ENCODE data around the gene KRI1. TPM values are rescaled to one million over a fixed set of nuclear protein-coding genes. Genes with fewer than 3 reads are reported as not detected.

The KRI1 gene
- total RNA-seq, 4 donors from 2014 or later = 22.9 to 27.9 (median 23.3) TPM

DNA sequence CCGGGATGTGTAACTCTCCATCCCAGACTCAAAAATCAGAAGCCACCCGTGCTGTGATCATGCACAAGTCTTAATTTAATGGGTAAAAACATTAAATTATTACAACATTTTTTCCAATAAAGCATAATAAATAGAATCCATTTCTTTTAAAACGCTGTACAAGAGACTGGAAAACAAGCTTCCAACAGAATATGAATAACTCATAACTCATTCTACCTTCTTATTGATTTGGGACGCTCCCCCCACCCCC, 523 bp upstream of the KRI1 start:
- no peaks in the 10 kb centered on the region for H3K9me3 ChIP-seq
- whole genome bisulfite sequencing, 2 donors = 3 to 4% methylated on average over 4 of the region's 4 CpGs
- DNase-seq (ENCODE audit: low spot score in 2 of 2) = no peak
- TF ChIP-seq, protein P1, sequence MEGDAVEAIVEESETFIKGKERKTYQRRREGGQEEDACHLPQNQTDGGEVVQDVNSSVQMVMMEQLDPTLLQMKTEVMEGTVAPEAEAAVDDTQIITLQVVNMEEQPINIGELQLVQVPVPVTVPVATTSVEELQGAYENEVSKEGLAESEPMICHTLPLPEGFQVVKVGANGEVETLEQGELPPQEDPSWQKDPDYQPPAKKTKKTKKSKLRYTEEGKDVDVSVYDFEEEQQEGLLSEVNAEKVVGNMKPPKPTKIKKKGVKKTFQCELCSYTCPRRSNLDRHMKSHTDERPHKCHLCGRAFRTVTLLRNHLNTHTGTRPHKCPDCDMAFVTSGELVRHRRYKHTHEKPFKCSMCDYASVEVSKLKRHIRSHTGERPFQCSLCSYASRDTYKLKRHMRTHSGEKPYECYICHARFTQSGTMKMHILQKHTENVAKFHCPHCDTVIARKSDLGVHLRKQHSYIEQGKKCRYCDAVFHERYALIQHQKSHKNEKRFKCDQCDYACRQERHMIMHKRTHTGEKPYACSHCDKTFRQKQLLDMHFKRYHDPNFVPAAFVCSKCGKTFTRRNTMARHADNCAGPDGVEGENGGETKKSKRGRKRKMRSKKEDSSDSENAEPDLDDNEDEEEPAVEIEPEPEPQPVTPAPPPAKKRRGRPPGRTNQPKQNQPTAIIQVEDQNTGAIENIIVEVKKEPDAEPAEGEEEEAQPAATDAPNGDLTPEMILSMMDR (IDR thresholded peaks at IDR 0.05) = no peak
- TF ChIP-seq POLR2A (IDR thresholded peaks at IDR 0.05) = no peak
- TF ChIP-seq EP300 (IDR thresholded peaks at IDR 0.05) = no peak
- peaks cover 0 to 43% (median 34%) of the 10 kb centered on the region in 4 donors for H3K4me1 ChIP-seq
- no peaks in the 10 kb centered on the region for H3K27me3 ChIP-seq
- H3K36me3 ChIP-seq = peaks cover 0 to 22% (median 4%) of the 10 kb centered on the region in 3 donors
- H3K4me3 ChIP-seq = peak overlapping the region; percentile 2 to 100 (median 92)
- H3K27ac ChIP-seq = peak overlapping the region; percentile 90 to 96 (median 92)

DNA sequence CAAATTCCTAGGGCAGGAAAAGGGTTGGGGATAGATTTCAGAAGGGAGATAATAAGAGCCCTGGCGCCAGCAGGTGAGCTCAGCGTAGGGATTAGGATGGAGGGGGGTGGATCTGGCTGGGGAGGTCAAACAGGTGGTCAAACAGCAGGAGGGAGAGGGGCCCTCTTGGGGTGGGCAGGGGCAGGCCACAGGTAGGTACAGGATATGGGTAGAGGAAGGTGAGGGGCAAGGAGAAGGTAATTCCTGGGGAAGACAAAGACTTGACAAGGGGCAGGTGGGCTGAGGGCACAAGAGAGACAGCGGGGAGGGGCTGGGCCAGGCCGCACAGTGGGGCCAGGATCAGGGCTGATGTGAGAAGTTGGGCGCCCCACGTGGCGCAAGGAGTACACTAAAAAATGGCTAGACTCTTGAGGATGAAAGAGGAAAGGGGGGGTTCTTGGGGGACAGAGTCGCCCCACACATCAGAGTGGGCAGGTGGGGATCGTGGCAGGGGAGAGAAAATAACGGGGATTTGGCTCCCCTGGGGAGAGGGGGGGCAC, 713 bp downstream of the KRI1 start:
- WGBS, 2 donors = 10 to 12% methylated on average over 10 of the region's 10 CpGs
- H3K36me3 ChIP-seq = peaks cover 0 to 35% (median 9%) of the 10 kb centered on the region in 3 donors
- peaks cover 0 to 43% (median 34%) of the 10 kb centered on the region in 4 donors for H3K4me1 ChIP-seq
- no peaks in the 10 kb centered on the region for H3K27me3 ChIP-seq
- H3K9me3 ChIP-seq = no peaks in the 10 kb centered on the region
- peak overlapping the region; percentile 82 to 100 (median 92) for H3K4me3 ChIP-seq
- TF ChIP-seq, protein P1 (IDR thresholded peaks at IDR 0.05) = peak in 1 of 5 experiments; percentile 28
- no peak for TF ChIP-seq POLR2A (IDR thresholded peaks at IDR 0.05)
- peak in 1 of 2 donors; percentile 40 for DNase-seq (ENCODE audit: low spot score in 2 of 2)
- H3K27ac ChIP-seq = peak overlapping the region; percentile 91 to 96 (median 92)

DNA sequence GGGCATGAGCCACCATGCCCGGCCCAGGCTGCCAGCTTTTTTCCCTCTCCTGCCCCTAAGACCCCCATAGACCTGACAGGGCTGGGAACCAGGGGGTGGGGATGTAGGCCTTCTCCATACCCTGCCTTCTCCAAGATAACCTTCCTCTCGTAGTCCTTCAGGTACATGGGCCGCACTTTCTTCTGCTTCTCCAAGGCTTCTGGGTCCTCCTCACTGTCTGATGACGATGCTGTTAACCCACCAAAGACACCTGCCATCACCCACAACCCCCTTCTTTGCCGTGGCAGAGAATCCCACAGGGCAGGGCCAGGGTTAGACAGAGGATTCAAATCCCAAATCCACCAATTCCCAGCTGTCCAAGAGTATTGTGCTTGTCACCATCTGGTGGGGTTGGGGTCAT, 3.2 kb downstream of the KRI1 start:
- H3K9me3 ChIP-seq = no peaks in the 10 kb centered on the region
- 85 to 86% methylated on average over 5 of the region's 5 CpGs for WGBS, 2 donors
- H3K27ac ChIP-seq = no peak overlapping the region
- H3K4me3 ChIP-seq = no peak overlapping the region
- DNase-seq (ENCODE audit: low spot score in 2 of 2) = no peak
- TF ChIP-seq, protein P1 (IDR thresholded peaks at IDR 0.05) = no peak
- TF ChIP-seq EP300 (IDR thresholded peaks at IDR 0.05) = no peak
- peaks cover 0 to 60% (median 21%) of the 10 kb centered on the region in 3 donors for H3K36me3 ChIP-seq
- H3K4me1 ChIP-seq = peaks cover 0 to 27% (median 20%) of the 10 kb centered on the region in 4 donors
- no peaks in the 10 kb centered on the region for H3K27me3 ChIP-seq

DNA sequence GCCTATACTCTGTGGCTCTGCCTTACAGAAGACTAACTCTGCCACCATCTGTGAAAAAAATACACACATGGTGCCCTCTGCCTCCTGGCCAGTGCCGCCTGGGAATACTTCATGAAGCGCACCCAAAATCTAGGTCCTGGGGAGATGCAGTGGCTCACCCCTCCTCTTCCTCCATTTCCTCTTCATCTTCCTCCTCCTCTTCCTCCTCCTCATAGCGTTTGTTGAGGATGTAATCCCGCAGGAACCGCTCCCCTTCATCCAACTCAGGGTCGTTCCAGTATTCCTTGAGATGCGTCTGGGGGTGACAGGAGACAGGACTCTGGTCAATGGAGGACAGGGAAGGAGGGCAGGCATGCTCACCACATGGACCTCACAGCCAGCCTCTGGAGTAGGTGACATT, 5.7 kb downstream of the KRI1 start:
- Histone ChIP-seq H3K4me3 (no peak overlapping the region), H3K4me1 (peaks cover 0 to 8% (median 5%) of the 10 kb centered on the region in 4 donors), H3K9me3 (no peaks in the 10 kb centered on the region), H3K27ac (no peak overlapping the region), H3K27me3 (no peaks in the 10 kb centered on the region), H3K36me3 (peaks cover 0 to 84% (median 30%) of the 10 kb centered on the region in 3 donors)
- no peak for TF ChIP-seq POLR2A (IDR thresholded peaks at IDR 0.05)
- no peak for TF ChIP-seq EP300 (IDR thresholded peaks at IDR 0.05)
- TF ChIP-seq, protein P1 (IDR thresholded peaks at IDR 0.05) = no peak
- DNase-seq (ENCODE audit: low spot score in 2 of 2) = no peak
- 89% methylated on average over 7 of the region's 7 CpGs for WGBS, 2 donors

DNA sequence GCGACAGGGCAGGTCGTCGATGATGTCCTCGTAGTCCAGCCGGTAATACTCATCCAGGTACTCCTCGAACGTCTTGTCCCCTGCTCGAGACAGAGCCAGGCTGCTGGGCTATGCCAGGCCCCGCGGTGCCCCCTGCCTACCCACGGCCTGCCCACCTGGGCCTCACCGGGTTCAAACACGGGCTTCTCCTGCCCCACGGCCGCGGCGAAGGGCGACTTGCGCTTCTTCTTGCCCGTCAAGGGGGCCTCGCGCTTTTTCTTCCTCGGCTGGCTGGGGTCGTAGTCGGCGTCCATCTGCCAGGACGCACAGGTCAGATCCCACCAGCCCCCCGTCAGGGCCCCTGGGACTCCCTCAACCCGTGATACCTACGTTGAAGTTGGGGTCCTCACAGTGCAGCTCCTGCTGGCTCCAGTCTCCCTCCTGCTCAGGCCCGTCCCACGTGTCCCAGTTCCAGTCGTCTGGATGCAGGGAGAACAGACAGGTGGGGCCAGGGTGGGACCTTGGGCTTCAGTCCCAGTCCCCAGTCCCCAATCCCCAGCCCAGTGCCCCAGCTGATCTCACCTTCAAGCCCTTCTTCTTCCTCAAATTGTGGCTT, 8.1 kb downstream of the KRI1 start:
- Histone ChIP-seq H3K27me3 (no peaks in the 10 kb centered on the region), H3K4me1 (peaks cover 0 to 5% (median 0%) of the 10 kb centered on the region in 4 donors), H3K36me3 (peaks cover 0 to 100% (median 34%) of the 10 kb centered on the region in 3 donors), H3K9me3 (no peaks in the 10 kb centered on the region), H3K27ac (no peak overlapping the region), H3K4me3 (no peak overlapping the region)
- DNase-seq (ENCODE audit: low spot score in 2 of 2) = no peak
- TF ChIP-seq EP300 (IDR thresholded peaks at IDR 0.05) (no peak), POLR2A (IDR thresholded peaks at IDR 0.05) (no peak)
- TF ChIP-seq, protein P1 (IDR thresholded peaks at IDR 0.05) = no peak
- 93 to 95% methylated on average over 33 of the region's 33 CpGs for WGBS, 2 donors
